ENCODE data around the gene DUSP2. TPM values are rescaled to one million over a fixed set of nuclear protein-coding genes. Genes with fewer than 3 reads are reported as not detected.

DUSP2 gene
- total RNA-seq, 2 donors from 2014 or later: 202 to 218 TPM

GRCh38 chr2:96106991-96107707 is 38.1 kb downstream of the DUSP2 start:
- Mint-ChIP-seq H3K9me3 (peaks cover 8 to 18% of the 10 kb centered on the region in 2 donors), H3K36me3 (peaks cover 9 to 11% of the 10 kb centered on the region in 2 donors), H3K27ac (no peak overlapping the region)
- no peak for ATAC-seq
- DNase-seq (ENCODE audit: low spot score in 2 of 2): no peak

GRCh38 chr2:96105994-96106715 is 39.1 kb downstream of the DUSP2 start:
- DNase-seq (ENCODE audit: low spot score in 2 of 2) (peak in 1 of 2 donors; percentile 38), ATAC-seq (no peak)
- peaks cover 9 to 11% of the 10 kb centered on the region in 2 donors for H3K36me3 Mint-ChIP-seq
- no peak overlapping the region for H3K27ac Mint-ChIP-seq
- H3K9me3 Mint-ChIP-seq: peaks cover 8 to 18% of the 10 kb centered on the region in 2 donors

GRCh38 chr2:96105152-96105915 is 39.9 kb downstream of the DUSP2 start:
- peaks cover 9 to 11% of the 10 kb centered on the region in 2 donors for H3K36me3 Mint-ChIP-seq
- H3K27ac Mint-ChIP-seq: no peak overlapping the region
- no peak for ATAC-seq
- peaks cover 8 to 18% of the 10 kb centered on the region in 2 donors for H3K9me3 Mint-ChIP-seq
- DNase-seq (ENCODE audit: low spot score in 2 of 2): peak in 1 of 2 donors; percentile 21

- no peak overlapping the region for H3K27ac Mint-ChIP-seq
- H3K9me3 Mint-ChIP-seq: peaks cover 8 to 18% of the 10 kb centered on the region in 2 donors
- no peak for ATAC-seq
- peak in 1 of 2 donors; percentile 26 for DNase-seq (ENCODE audit: low spot score in 2 of 2)
- H3K36me3 Mint-ChIP-seq: peaks cover 9 to 11% of the 10 kb centered on the region in 2 donors
Observed at GRCh38 chr2:96104487-96104861, 40.8 kb downstream of the DUSP2 start.

GRCh38 chr2:96103761-96104486 is 41.3 kb downstream of the DUSP2 start:
- no peak for ATAC-seq
- peaks cover 9 to 11% of the 10 kb centered on the region in 2 donors for H3K36me3 Mint-ChIP-seq
- H3K27ac Mint-ChIP-seq: no peak overlapping the region
- DNase-seq (ENCODE audit: low spot score in 2 of 2): peak in 1 of 2 donors; percentile 9
- peaks cover 8 to 18% of the 10 kb centered on the region in 2 donors for H3K9me3 Mint-ChIP-seq

- ATAC-seq: no peak
Observed at GRCh38 chr2:96103187-96103601, 42.0 kb downstream of the DUSP2 start.

GRCh38 chr2:96102596-96103186 is 42.5 kb downstream of the DUSP2 start:
- Mint-ChIP-seq H3K27ac (no peak overlapping the region), H3K36me3 (peaks cover 9 to 11% of the 10 kb centered on the region in 2 donors), H3K9me3 (peaks cover 8 to 18% of the 10 kb centered on the region in 2 donors)
- ATAC-seq (no peak), DNase-seq (ENCODE audit: low spot score in 2 of 2) (peak in 1 of 2 donors; percentile 40)

More at GRCh38 chr2:96103187-96103601, 42.0 kb downstream of the DUSP2 start:
- DNase-seq (ENCODE audit: low spot score in 2 of 2): peak in 1 of 2 donors; percentile 44
- peaks cover 9 to 11% of the 10 kb centered on the region in 2 donors for H3K36me3 Mint-ChIP-seq
- no peak overlapping the region for H3K27ac Mint-ChIP-seq
- H3K9me3 Mint-ChIP-seq: peaks cover 8 to 18% of the 10 kb centered on the region in 2 donors

GRCh38 chr2:96100893-96101304 is 44.3 kb downstream of the DUSP2 start:
- H3K36me3 Mint-ChIP-seq: peaks cover 9 to 11% of the 10 kb centered on the region in 2 donors
- H3K9me3 Mint-ChIP-seq: peaks cover 8 to 12% of the 10 kb centered on the region in 2 donors
- ATAC-seq (no peak), DNase-seq (ENCODE audit: low spot score in 2 of 2) (peak in 1 of 2 donors; percentile 33)
- no peak overlapping the region for H3K27ac Mint-ChIP-seq

- Mint-ChIP-seq H3K9me3 (peaks cover 2 to 4% of the 10 kb centered on the region in 2 donors), H3K36me3 (peaks cover 1 to 4% of the 10 kb centered on the region in 2 donors), H3K27ac (peak overlapping the region in 1 of 2 donors; percentile 86)
- ATAC-seq: no peak
- DNase-seq (ENCODE audit: low spot score in 2 of 2): peak in 1 of 2 donors; percentile 48
Observed at GRCh38 chr2:96099861-96100798, 45.1 kb downstream of the DUSP2 start.

- Mint-ChIP-seq H3K9me3 (no peaks in the 10 kb centered on the region), H3K36me3 (no peaks in the 10 kb centered on the region), H3K27ac (no peak overlapping the region)
- DNase-seq (ENCODE audit: low spot score in 2 of 2): peak in 1 of 2 donors; percentile 50
- no peak for ATAC-seq
Observed at GRCh38 chr2:96098900-96099590, 46.2 kb downstream of the DUSP2 start.

GRCh38 chr2:96097951-96098823 is 47.1 kb downstream of the DUSP2 start:
- H3K36me3 Mint-ChIP-seq: no peaks in the 10 kb centered on the region
- no peak overlapping the region for H3K27ac Mint-ChIP-seq
- no peak for ATAC-seq
- no peak for DNase-seq (ENCODE audit: low spot score in 2 of 2)
- H3K9me3 Mint-ChIP-seq: no peaks in the 10 kb centered on the region

GRCh38 chr2:96097441-96097840 is 47.8 kb downstream of the DUSP2 start:
- no peak for DNase-seq (ENCODE audit: low spot score in 2 of 2)
- H3K27ac Mint-ChIP-seq: no peak overlapping the region
- H3K9me3 Mint-ChIP-seq: no peaks in the 10 kb centered on the region
- ATAC-seq: no peak
- H3K36me3 Mint-ChIP-seq: no peaks in the 10 kb centered on the region

- H3K9me3 Mint-ChIP-seq: no peaks in the 10 kb centered on the region
- no peaks in the 10 kb centered on the region for H3K36me3 Mint-ChIP-seq
- H3K27ac Mint-ChIP-seq: no peak overlapping the region
- no peak for ATAC-seq
- no peak for DNase-seq (ENCODE audit: low spot score in 2 of 2)
Observed at GRCh38 chr2:96095116-96095636, 50.1 kb downstream of the DUSP2 start.

Data from activated naive CD4-positive, alpha-beta T cell treated with anti-CD3 and anti-CD28 coated beads, Interleukin-2, amount 50 U/mL, for 72 hours (primary cell).